RWPE2 (cell line): ENCODE data around the gene EXOC3L2.
"Not testable (repeated sequence)": the region's sequence is repeated elsewhere in the genome, so short reads cannot be mapped to it uniquely, and the experiment has no call there.

Source experiments
- ATAC-seq: fragments of 200-7000 bp; cut with Tn5 transposase; 3 replicates; pipeline ENCODE4 v1.9.1; 2021; ENCODE audit warnings: low read depth
- DNase-seq: peaks from one replicate; pipeline ENCODE4 v3.0.0-alpha.2; 2020; ENCODE audit warnings: low spot score
- H3K27ac ChIP-seq: fragments of 450-650 bp; 2 replicates; pipeline ENCODE4 v1.5.1; 2017; ENCODE audit warnings: mild to moderate bottlenecking; ENCODE audit not compliant: poor library complexity, severe bottlenecking
- H3K27me3 ChIP-seq: fragments of 250-450 bp; sonication (Bioruptor Pico); 2 replicates; pipeline ENCODE4 v1.5.1; 2021; ENCODE audit warnings: mild to moderate bottlenecking, moderate library complexity; ENCODE audit not compliant: insufficient read depth, poor library complexity, severe bottlenecking
- H3K36me3 ChIP-seq: fragments of 250-450 bp; sonication (Bioruptor Pico); 2 replicates; pipeline ENCODE4 v1.5.1; 2020; ENCODE audit warnings: low read depth, mild to moderate bottlenecking, moderate library complexity
- H3K4me1 ChIP-seq: fragments of 250-450 bp; sonication (Bioruptor Pico); 2 replicates; pipeline ENCODE4 v1.5.1; 2021; ENCODE audit warnings: mild to moderate bottlenecking, moderate library complexity; ENCODE audit not compliant: insufficient read depth, poor library complexity, severe bottlenecking
- H3K4me3 ChIP-seq: fragments of 250-450 bp; sonication (Bioruptor Pico); 2 replicates; pipeline ENCODE4 v1.5.1; 2021; ENCODE audit warnings: mild to moderate bottlenecking, moderate library complexity; ENCODE audit not compliant: severe bottlenecking
- H3K9me3 ChIP-seq: fragments of 250-450 bp; sonication (Bioruptor Pico); 2 replicates; pipeline ENCODE4 v1.5.1; 2021; ENCODE audit warnings: mild to moderate bottlenecking, moderate library complexity; ENCODE audit not compliant: severe bottlenecking
- TF ChIP-seq, protein P1 (sequence below): fragments of 450-650 bp; IDR thresholded peaks from one replicate; pipeline ENCODE4 v1.5.1; 2017; ENCODE audit warnings: mild to moderate bottlenecking, moderate library complexity; ENCODE audit not compliant: poor library complexity, severe bottlenecking

The EXOC3L2 gene

DNA sequence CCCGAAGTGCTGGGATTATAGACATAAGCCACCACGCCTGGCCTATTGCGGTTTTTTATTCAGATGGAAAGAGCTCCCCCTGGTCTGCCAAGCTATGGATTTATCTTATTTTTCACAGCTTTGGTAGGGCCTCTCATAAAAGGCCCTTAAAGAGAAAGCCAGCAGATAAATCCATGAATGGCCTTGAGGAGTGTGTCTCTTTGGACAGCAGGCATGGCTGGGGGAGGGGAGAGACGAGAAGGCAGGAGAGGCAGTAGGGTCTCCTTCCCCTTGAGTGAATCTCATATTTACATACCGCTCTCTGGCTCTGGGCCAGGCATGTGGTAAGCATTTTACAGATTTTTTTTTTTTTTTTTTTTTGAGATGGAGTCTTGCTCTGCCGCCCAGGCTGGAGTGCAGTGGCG lies 31.1 kb upstream of the EXOC3L2 start:
- no peaks in the 10 kb centered on the region for H3K9me3 ChIP-seq
- H3K4me3 ChIP-seq = no peak overlapping the region
- H3K27me3 ChIP-seq = no peaks in the 10 kb centered on the region
- TF ChIP-seq, protein P1, sequence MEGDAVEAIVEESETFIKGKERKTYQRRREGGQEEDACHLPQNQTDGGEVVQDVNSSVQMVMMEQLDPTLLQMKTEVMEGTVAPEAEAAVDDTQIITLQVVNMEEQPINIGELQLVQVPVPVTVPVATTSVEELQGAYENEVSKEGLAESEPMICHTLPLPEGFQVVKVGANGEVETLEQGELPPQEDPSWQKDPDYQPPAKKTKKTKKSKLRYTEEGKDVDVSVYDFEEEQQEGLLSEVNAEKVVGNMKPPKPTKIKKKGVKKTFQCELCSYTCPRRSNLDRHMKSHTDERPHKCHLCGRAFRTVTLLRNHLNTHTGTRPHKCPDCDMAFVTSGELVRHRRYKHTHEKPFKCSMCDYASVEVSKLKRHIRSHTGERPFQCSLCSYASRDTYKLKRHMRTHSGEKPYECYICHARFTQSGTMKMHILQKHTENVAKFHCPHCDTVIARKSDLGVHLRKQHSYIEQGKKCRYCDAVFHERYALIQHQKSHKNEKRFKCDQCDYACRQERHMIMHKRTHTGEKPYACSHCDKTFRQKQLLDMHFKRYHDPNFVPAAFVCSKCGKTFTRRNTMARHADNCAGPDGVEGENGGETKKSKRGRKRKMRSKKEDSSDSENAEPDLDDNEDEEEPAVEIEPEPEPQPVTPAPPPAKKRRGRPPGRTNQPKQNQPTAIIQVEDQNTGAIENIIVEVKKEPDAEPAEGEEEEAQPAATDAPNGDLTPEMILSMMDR = no peak
- no peaks in the 10 kb centered on the region for H3K4me1 ChIP-seq
- H3K36me3 ChIP-seq = peaks cover 59% of the 10 kb centered on the region
- no peak for DNase-seq
- ATAC-seq = no peak
- no peak overlapping the region for H3K27ac ChIP-seq

DNA sequence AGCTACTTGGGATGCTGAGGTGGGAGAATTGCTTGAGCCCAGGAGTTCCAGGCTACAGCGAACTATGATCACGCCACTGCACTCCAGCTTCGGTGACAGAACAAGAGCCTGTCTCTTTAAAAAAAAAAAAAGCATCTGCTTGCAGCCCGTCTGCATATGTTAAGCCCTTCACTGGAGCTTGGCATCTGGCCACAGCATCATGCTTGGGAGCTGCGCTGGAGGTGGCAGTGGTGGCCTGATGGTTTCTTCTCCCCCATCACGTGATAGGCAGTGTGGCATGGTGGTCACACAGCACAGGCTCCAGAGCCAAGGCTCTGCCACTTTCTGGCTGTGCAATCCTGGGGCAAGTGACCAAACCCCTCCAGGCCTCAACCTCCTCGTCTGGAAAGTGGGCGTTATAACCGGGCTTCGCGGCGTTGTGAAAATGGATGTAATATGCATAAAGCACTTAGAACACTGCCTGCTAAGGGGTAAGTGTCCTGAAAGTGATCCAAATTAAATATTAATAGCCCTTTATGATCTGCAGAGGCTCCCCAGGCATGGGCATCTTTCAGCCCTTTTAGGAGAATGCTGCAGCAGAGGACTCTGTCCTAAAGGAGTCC lies 30.3 kb upstream of the EXOC3L2 start:
- ATAC-seq (no peak), DNase-seq (no peak)
- no peak overlapping the region for H3K4me3 ChIP-seq
- H3K27me3 ChIP-seq = no peaks in the 10 kb centered on the region
- H3K27ac ChIP-seq = no peak overlapping the region
- H3K36me3 ChIP-seq = peaks cover 67% of the 10 kb centered on the region
- TF ChIP-seq, protein P1 = no peak
- no peaks in the 10 kb centered on the region for H3K9me3 ChIP-seq
- no peaks in the 10 kb centered on the region for H3K4me1 ChIP-seq

DNA sequence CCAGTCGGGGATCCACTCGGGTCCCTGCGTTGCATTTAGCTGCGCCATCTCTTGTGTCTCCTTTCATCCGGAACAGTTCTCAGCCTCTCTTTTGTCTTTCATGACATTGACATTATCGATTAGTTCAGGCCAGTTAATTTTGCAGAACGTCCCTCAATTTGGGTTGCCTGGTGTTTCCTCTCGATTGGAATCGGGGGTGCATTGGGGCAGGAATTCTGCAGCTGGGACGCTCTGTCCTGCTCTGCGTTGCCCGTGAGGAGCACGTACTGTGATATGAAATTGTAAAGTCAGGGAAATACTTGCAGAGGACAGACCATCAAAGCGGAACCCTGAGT lies 28.3 kb upstream of the EXOC3L2 start:
- H3K36me3 ChIP-seq = peaks cover 64% of the 10 kb centered on the region
- ATAC-seq (no peak), DNase-seq (no peak)
- no peak overlapping the region for H3K4me3 ChIP-seq
- TF ChIP-seq, protein P1 = no peak
- H3K4me1 ChIP-seq = no peaks in the 10 kb centered on the region
- no peaks in the 10 kb centered on the region for H3K9me3 ChIP-seq
- no peak overlapping the region for H3K27ac ChIP-seq
- no peaks in the 10 kb centered on the region for H3K27me3 ChIP-seq

DNA sequence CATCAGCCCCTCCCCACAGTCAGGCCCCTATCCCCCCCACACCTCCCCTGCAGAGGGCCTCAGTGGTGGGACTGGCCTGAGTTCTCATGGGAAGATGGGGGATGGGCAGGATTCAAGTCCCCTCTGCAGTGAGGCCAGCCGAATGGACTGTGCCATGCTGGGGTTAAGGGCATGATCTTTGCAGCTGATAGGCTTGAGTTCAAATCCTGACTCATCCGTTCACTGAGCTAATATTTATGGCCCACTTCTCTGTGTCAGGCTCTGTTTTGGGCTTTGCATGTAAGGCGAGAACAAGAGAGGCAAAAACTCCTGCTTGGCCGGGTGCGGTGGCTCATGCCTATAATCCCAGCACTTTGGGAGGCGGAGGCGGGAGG lies 26.5 kb upstream of the EXOC3L2 start:
- ATAC-seq (no peak), DNase-seq (no peak)
- H3K4me1 ChIP-seq = no peaks in the 10 kb centered on the region
- TF ChIP-seq, protein P1 = no peak
- H3K4me3 ChIP-seq = no peak overlapping the region
- H3K36me3 ChIP-seq = peaks cover 62% of the 10 kb centered on the region
- no peaks in the 10 kb centered on the region for H3K27me3 ChIP-seq
- no peaks in the 10 kb centered on the region for H3K9me3 ChIP-seq
- no peak overlapping the region for H3K27ac ChIP-seq

DNA sequence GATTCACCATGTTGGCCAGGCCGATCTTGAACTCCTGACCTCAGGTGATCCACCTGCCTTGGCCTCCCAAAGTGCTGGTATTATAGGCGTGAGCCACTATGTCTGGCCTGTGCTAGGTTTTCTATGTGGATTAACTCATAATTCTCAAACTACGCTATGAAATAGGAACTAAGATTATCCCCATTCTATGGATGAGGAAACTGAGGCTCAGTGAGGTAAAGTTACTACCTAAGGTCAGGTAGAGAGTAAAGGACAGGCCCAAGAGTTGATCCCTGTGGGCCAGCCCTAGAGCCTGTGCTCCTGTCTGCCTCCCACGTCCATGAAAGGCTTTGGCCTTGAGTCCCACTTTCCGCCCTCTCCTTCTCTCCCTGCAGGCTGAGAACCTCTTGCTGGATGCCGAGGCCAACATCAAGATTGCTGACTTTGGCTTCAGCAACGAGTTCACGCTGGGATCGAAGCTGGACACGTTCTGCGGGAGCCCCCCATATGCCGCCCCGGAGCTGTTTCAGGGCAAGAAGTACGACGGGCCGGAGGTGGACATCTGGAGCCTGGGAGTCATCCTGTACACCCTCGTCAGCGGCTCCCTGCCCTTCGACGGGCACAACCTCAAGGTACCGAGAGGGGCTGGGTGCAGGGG lies 26.0 kb upstream of the EXOC3L2 start:
- Histone ChIP-seq H3K9me3 (no peaks in the 10 kb centered on the region), H3K4me3 (no peak overlapping the region), H3K36me3 (peaks cover 60% of the 10 kb centered on the region), H3K27me3 (no peaks in the 10 kb centered on the region), H3K27ac (no peak overlapping the region), H3K4me1 (no peaks in the 10 kb centered on the region)
- ATAC-seq (no peak), DNase-seq (no peak)
- TF ChIP-seq, protein P1 = no peak

DNA sequence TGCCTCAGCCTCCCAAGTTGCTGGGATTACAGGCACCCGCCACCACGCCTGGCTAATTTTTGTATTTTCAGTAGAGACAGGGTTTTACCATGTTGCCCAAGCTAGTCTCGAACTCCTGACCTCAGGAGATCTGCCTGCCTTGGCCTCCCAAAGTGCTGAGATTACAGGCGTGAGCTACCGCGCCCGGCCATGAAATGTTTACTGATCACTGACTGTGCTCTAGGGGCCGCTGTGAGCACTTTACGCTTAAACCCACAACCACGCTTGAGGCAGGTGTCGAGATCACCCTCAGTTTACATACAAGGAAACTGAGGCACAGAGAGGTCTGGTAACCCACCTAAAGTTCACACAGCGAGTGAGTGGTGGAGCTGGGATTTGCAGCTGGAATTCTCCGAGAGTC lies 24.7 kb upstream of the EXOC3L2 start:
- peaks cover 51% of the 10 kb centered on the region for H3K36me3 ChIP-seq
- not testable (repeated sequence) for H3K9me3 ChIP-seq, ATAC-seq, H3K4me3 ChIP-seq, H3K27me3 ChIP-seq, H3K27ac ChIP-seq, DNase-seq, H3K4me1 ChIP-seq
